ENCODE results near the gene UVSSA. TPM values are rescaled to one million over a fixed set of nuclear protein-coding genes. Genes with fewer than 3 reads are reported as not detected.
"Not testable (repeated sequence)": the region's sequence is repeated elsewhere in the genome, so short reads cannot be mapped to it uniquely, and the experiment has no call there.

Gene UVSSA
- total RNA-seq, 2 experiments from 2014 or later = 22.2 to 22.3 TPM

GRCh38 chr4:1330761-1331590, 16.0 kb upstream of the UVSSA start:
- DNase-seq = peak; percentile 74
- peaks cover 42% of the 10 kb centered on the region for H3K4me1 Mint-ChIP-seq
- POLR2A ChIA-PET = interaction anchor here (0.8 to 2.9 kb wide), 9 partner anchors 9 to 84 kb away, joined by 3 to 40 read pairs (median 5); partner anchors contain the start of genes CTBP1, MAEA and UVSSA

GRCh38 chr4:1331591-1332353, 15.2 kb upstream of the UVSSA start:
- no peak overlapping the region for H3K27ac Mint-ChIP-seq
- peaks cover 3% of the 10 kb centered on the region for H3K9me3 Mint-ChIP-seq
- ChIA-PET POLR2A (interaction anchor here (0.9 to 2.9 kb wide), 4 partner anchors 14 to 82 kb away, joined by 3 to 15 read pairs (median 8); partner anchors contain the start of genes CTBP1 and MAEA), CTCF (interaction anchor here (0.7 to 1.6 kb wide), 2 partner anchors 15 to 164 kb away, joined by 3 to 4 read pairs; no protein-coding TSS in a partner anchor)
- H3K4me3 Mint-ChIP-seq = no peak overlapping the region
- H3K4me1 Mint-ChIP-seq = peaks cover 49% of the 10 kb centered on the region
- H3K36me3 Mint-ChIP-seq (ENCODE audit: low read depth) = peaks cover 49% of the 10 kb centered on the region
- H3K27me3 Mint-ChIP-seq = no peaks in the 10 kb centered on the region
- no peak for DNase-seq

More at GRCh38 chr4:1330761-1331590, 16.0 kb upstream of the UVSSA start:
- H3K36me3 Mint-ChIP-seq (ENCODE audit: low read depth) = peaks cover 41% of the 10 kb centered on the region
- H3K27me3 Mint-ChIP-seq = no peaks in the 10 kb centered on the region
- H3K9me3 Mint-ChIP-seq = peaks cover 3% of the 10 kb centered on the region
- H3K27ac Mint-ChIP-seq = peak overlapping the region; percentile 85
- CTCF ChIA-PET = interaction anchor here (0.8 to 2.6 kb wide), 4 partner anchors 16 to 63 kb away, joined by 3 to 18 read pairs (median 7); partner anchors contain the start of gene UVSSA
- H3K4me3 Mint-ChIP-seq = peak overlapping the region; percentile 40

GRCh38 chr4:1332686-1333085, 14.3 kb upstream of the UVSSA start:
- H3K4me1 Mint-ChIP-seq = peaks cover 58% of the 10 kb centered on the region
- ChIA-PET POLR2A (interaction anchor here (1.7 to 1.8 kb wide), 2 partner anchors 14 to 43 kb away, joined by 6 to 11 read pairs; partner anchors contain the start of gene MAEA), CTCF (interaction anchor here (1.6 kb wide), 1 partner anchor 165 kb away, joined by 4 read pairs; no protein-coding TSS in a partner anchor)
- peaks cover 58% of the 10 kb centered on the region for H3K36me3 Mint-ChIP-seq (ENCODE audit: low read depth)
- no peak for DNase-seq
- no peak overlapping the region for H3K4me3 Mint-ChIP-seq
- no peaks in the 10 kb centered on the region for H3K27me3 Mint-ChIP-seq
- peaks cover 3% of the 10 kb centered on the region for H3K9me3 Mint-ChIP-seq
- H3K27ac Mint-ChIP-seq = no peak overlapping the region

- no peak overlapping the region for H3K4me3 Mint-ChIP-seq
- peaks cover 62% of the 10 kb centered on the region for H3K36me3 Mint-ChIP-seq (ENCODE audit: low read depth)
- no peaks in the 10 kb centered on the region for H3K27me3 Mint-ChIP-seq
- peaks cover 3% of the 10 kb centered on the region for H3K9me3 Mint-ChIP-seq
- no peak overlapping the region for H3K27ac Mint-ChIP-seq
- no peak for DNase-seq
- CTCF ChIA-PET = interaction anchor here (1.6 kb wide), 1 partner anchor 166 kb away, joined by 4 read pairs; no protein-coding TSS in a partner anchor
- POLR2A ChIA-PET = interaction anchor here (1.7 to 1.8 kb wide), 2 partner anchors 13 to 43 kb away, joined by 6 to 11 read pairs; partner anchors contain the start of gene MAEA
- H3K4me1 Mint-ChIP-seq = peaks cover 62% of the 10 kb centered on the region
Observed at GRCh38 chr4:1333256-1333655, 13.8 kb upstream of the UVSSA start.

GRCh38 chr4:1333851-1334578, 13.0 kb upstream of the UVSSA start:
- DNase-seq, H3K27ac Mint-ChIP-seq, H3K27me3 Mint-ChIP-seq, H3K4me3 Mint-ChIP-seq, CTCF ChIA-PET, H3K9me3 Mint-ChIP-seq: not testable (repeated sequence)
- H3K4me1 Mint-ChIP-seq = peaks cover 60% of the 10 kb centered on the region
- H3K36me3 Mint-ChIP-seq (ENCODE audit: low read depth) = peaks cover 63% of the 10 kb centered on the region
- POLR2A ChIA-PET = interaction anchor here (0.8 to 1.4 kb wide), 2 partner anchors 12 to 44 kb away, joined by 3 read pairs; no protein-coding TSS in a partner anchor

GRCh38 chr4:1334579-1334895, 12.5 kb upstream of the UVSSA start:
- H3K36me3 Mint-ChIP-seq (ENCODE audit: low read depth) = peaks cover 63% of the 10 kb centered on the region
- H3K27me3 Mint-ChIP-seq = no peaks in the 10 kb centered on the region
- H3K4me3 Mint-ChIP-seq = no peak overlapping the region
- ChIA-PET CTCF (no interaction called here), POLR2A (interaction anchor here (0.8 to 1.4 kb wide), 2 partner anchors 11 to 44 kb away, joined by 3 read pairs; no protein-coding TSS in a partner anchor)
- DNase-seq = no peak
- peaks cover 3% of the 10 kb centered on the region for H3K9me3 Mint-ChIP-seq
- peaks cover 55% of the 10 kb centered on the region for H3K4me1 Mint-ChIP-seq
- H3K27ac Mint-ChIP-seq = no peak overlapping the region

GRCh38 chr4:1335193-1335883, 11.7 kb upstream of the UVSSA start:
- DNase-seq, H3K27ac Mint-ChIP-seq, H3K27me3 Mint-ChIP-seq, H3K9me3 Mint-ChIP-seq, H3K4me3 Mint-ChIP-seq, CTCF ChIA-PET: not testable (repeated sequence)
- peaks cover 47% of the 10 kb centered on the region for H3K4me1 Mint-ChIP-seq
- H3K36me3 Mint-ChIP-seq (ENCODE audit: low read depth) = peaks cover 65% of the 10 kb centered on the region
- POLR2A ChIA-PET = interaction anchor here (0.8 to 1.4 kb wide), 2 partner anchors 10 to 45 kb away, joined by 3 read pairs; no protein-coding TSS in a partner anchor

GRCh38 chr4:1336088-1336491, 10.9 kb upstream of the UVSSA start:
- no peak for DNase-seq
- ChIA-PET POLR2A (interaction anchor here (1.1 kb wide), 1 partner anchor 10 kb away, joined by 4 read pairs; no protein-coding TSS in a partner anchor), CTCF (no interaction called here)
- Mint-ChIP-seq H3K36me3 (ENCODE audit: low read depth) (peaks cover 66% of the 10 kb centered on the region), H3K27me3 (no peaks in the 10 kb centered on the region), H3K27ac (no peak overlapping the region), H3K4me1 (peaks cover 40% of the 10 kb centered on the region), H3K9me3 (peaks cover 3% of the 10 kb centered on the region), H3K4me3 (no peak overlapping the region)

GRCh38 chr4:1337376-1337831, 9.6 kb upstream of the UVSSA start:
- peaks cover 66% of the 10 kb centered on the region for H3K36me3 Mint-ChIP-seq (ENCODE audit: low read depth)
- POLR2A ChIA-PET = interaction anchor here (0.8 to 1.1 kb wide), 2 partner anchors 9 to 47 kb away, joined by 3 to 4 read pairs; no protein-coding TSS in a partner anchor
- H3K27ac Mint-ChIP-seq = peak overlapping the region; percentile 85
- H3K9me3 Mint-ChIP-seq = peaks cover 3% of the 10 kb centered on the region
- peaks cover 31% of the 10 kb centered on the region for H3K4me1 Mint-ChIP-seq
- H3K4me3 Mint-ChIP-seq = peak overlapping the region; percentile 2
- DNase-seq = peak; percentile 63
- no peaks in the 10 kb centered on the region for H3K27me3 Mint-ChIP-seq
- CTCF ChIA-PET = no interaction called here

GRCh38 chr4:1337951-1338751, 8.9 kb upstream of the UVSSA start:
- Mint-ChIP-seq H3K4me3 (no peak overlapping the region), H3K9me3 (peaks cover 3% of the 10 kb centered on the region), H3K36me3 (ENCODE audit: low read depth) (peaks cover 64% of the 10 kb centered on the region), H3K27ac (peak overlapping the region; percentile 85), H3K4me1 (peaks cover 31% of the 10 kb centered on the region), H3K27me3 (no peaks in the 10 kb centered on the region)
- no peak for DNase-seq
- CTCF ChIA-PET = no interaction called here
- POLR2A ChIA-PET = no interaction called here

GRCh38 chr4:1338752-1339414, 8.1 kb upstream of the UVSSA start:
- POLR2A ChIA-PET = interaction anchor here (2.0 kb wide), 1 partner anchor 9 kb away, joined by 5 read pairs; no protein-coding TSS in a partner anchor
- Mint-ChIP-seq H3K36me3 (ENCODE audit: low read depth) (peaks cover 64% of the 10 kb centered on the region), H3K27me3 (no peaks in the 10 kb centered on the region), H3K4me1 (peaks cover 33% of the 10 kb centered on the region), H3K4me3 (no peak overlapping the region), H3K27ac (peak overlapping the region; percentile 42), H3K9me3 (peaks cover 3% of the 10 kb centered on the region)
- DNase-seq = no peak
- CTCF ChIA-PET = no interaction called here

Measured in activated CD4-positive, alpha-beta memory T cell treated with anti-CD3 and anti-CD28 coated beads, Interleukin-2, amount 10 ng/mL, durations not matched to agents 7 days and 5 days (primary cell).